ENCODE measurements around the gene REPS2. TPM values are rescaled to one million over a fixed set of nuclear protein-coding genes. Genes with fewer than 3 reads are reported as not detected.

REPS2 gene
- total RNA-seq, 2 experiments from 2014 or later, result 0.41 to 4.0 TPM

- intact Hi-C loops (cut with micrococcal nuclease; ENCODE audit: unreplicated experiment), result no loop called here
- TF ChIP-seq CTCF (conservative IDR thresholded peaks at IDR 0.05; ENCODE audit: low read length) (no peak), EZH2phosphoT487 (IDR thresholded peaks at IDR 0.05; ENCODE audit: borderline replicate concordance, low read depth, low read length) (no peak)
- Histone ChIP-seq H3K9me2 (ENCODE audit: insufficient read depth, low read length) (no peaks in the 10 kb centered on the region), H3K27ac (ENCODE audit: low read depth, low read length, poor library complexity, severe bottlenecking) (no peak overlapping the region), H2AFZ (ENCODE audit: low read length) (no peak overlapping the region), H3K79me2 (ENCODE audit: insufficient read depth, low read depth, low read length) (no peaks in the 10 kb centered on the region), H3K9me3 (ENCODE audit: low read length) (no peaks in the 10 kb centered on the region), H3K4me1 (ENCODE audit: insufficient read depth, low read length, poor library complexity, severe bottlenecking) (no peaks in the 10 kb centered on the region), H4K20me1 (ENCODE audit: insufficient read depth, low read length) (no peaks in the 10 kb centered on the region), H3K4me3 (ENCODE audit: low read depth, low read length, poor library complexity, severe bottlenecking) (no peak overlapping the region), H3K36me3 (ENCODE audit: insufficient read depth, low read length) (no peaks in the 10 kb centered on the region), H3K4me2 (ENCODE audit: low read length) (no peak overlapping the region)
- no peak for DNase-seq (ENCODE audit: low spot score)
- no TSS peak for BruUV-seq (replicated peaks)
- ChIA-PET POLR2A (interaction anchor here (1.1 kb wide), 1 partner anchor 202 kb away, joined by 4 read pairs; no protein-coding TSS in a partner anchor), CTCF (ENCODE audit: unreplicated experiment) (no interaction called here)
Observed at GRCh38 chrX:17062065-17062464, 115.6 kb downstream of the REPS2 start.

- intact Hi-C loops (cut with micrococcal nuclease; ENCODE audit: unreplicated experiment), result no loop called here
- H3K9me3 ChIP-seq (ENCODE audit: low read length), result no peaks in the 10 kb centered on the region
- no peak overlapping the region for H2AFZ ChIP-seq (ENCODE audit: low read length)
- CTCF ChIA-PET (ENCODE audit: unreplicated experiment), result no interaction called here
- H4K20me1 ChIP-seq (ENCODE audit: insufficient read depth, low read length), result no peaks in the 10 kb centered on the region
- POLR2A ChIA-PET, result no interaction called here
- TF ChIP-seq CTCF (conservative IDR thresholded peaks at IDR 0.05; ENCODE audit: low read length) (peak; percentile 22; the same call in 1 of the 2 replicates), EZH2phosphoT487 (IDR thresholded peaks at IDR 0.05; ENCODE audit: borderline replicate concordance, low read depth, low read length) (no peak)
- H3K4me3 ChIP-seq (ENCODE audit: low read depth, low read length, poor library complexity, severe bottlenecking), result no peak overlapping the region
- BruUV-seq (replicated peaks), result no TSS peak
- DNase-seq (ENCODE audit: low spot score), result no peak
- H3K27ac ChIP-seq (ENCODE audit: low read depth, low read length, poor library complexity, severe bottlenecking), result no peak overlapping the region
- no peaks in the 10 kb centered on the region for H3K4me1 ChIP-seq (ENCODE audit: insufficient read depth, low read length, poor library complexity, severe bottlenecking)
- no peaks in the 10 kb centered on the region for H3K9me2 ChIP-seq (ENCODE audit: insufficient read depth, low read length)
- H3K4me2 ChIP-seq (ENCODE audit: low read length), result no peak overlapping the region
- H3K79me2 ChIP-seq (ENCODE audit: insufficient read depth, low read depth, low read length), result no peaks in the 10 kb centered on the region
- H3K36me3 ChIP-seq (ENCODE audit: insufficient read depth, low read length), result no peaks in the 10 kb centered on the region
Observed at GRCh38 chrX:17065100-17065499, 118.6 kb downstream of the REPS2 start.

- no peak for DNase-seq (ENCODE audit: low spot score)
- Histone ChIP-seq H3K79me2 (ENCODE audit: insufficient read depth, low read depth, low read length) (no peaks in the 10 kb centered on the region), H4K20me1 (ENCODE audit: insufficient read depth, low read length) (no peaks in the 10 kb centered on the region), H3K4me2 (ENCODE audit: low read length) (no peak overlapping the region), H3K4me3 (ENCODE audit: low read depth, low read length, poor library complexity, severe bottlenecking) (no peak overlapping the region), H3K27ac (ENCODE audit: low read depth, low read length, poor library complexity, severe bottlenecking) (no peak overlapping the region), H3K4me1 (ENCODE audit: insufficient read depth, low read length, poor library complexity, severe bottlenecking) (no peaks in the 10 kb centered on the region), H3K9me2 (ENCODE audit: insufficient read depth, low read length) (no peaks in the 10 kb centered on the region), H2AFZ (ENCODE audit: low read length) (no peak overlapping the region), H3K9me3 (ENCODE audit: low read length) (no peaks in the 10 kb centered on the region), H3K36me3 (ENCODE audit: insufficient read depth, low read length) (no peaks in the 10 kb centered on the region)
- intact Hi-C loops (cut with micrococcal nuclease; ENCODE audit: unreplicated experiment), result no loop called here
- CTCF ChIA-PET (ENCODE audit: unreplicated experiment), result no interaction called here
- no TSS peak for BruUV-seq (replicated peaks)
- POLR2A ChIA-PET, result no interaction called here
- no peak for TF ChIP-seq CTCF (conservative IDR thresholded peaks at IDR 0.05; ENCODE audit: low read length)
- TF ChIP-seq EZH2phosphoT487 (IDR thresholded peaks at IDR 0.05; ENCODE audit: borderline replicate concordance, low read depth, low read length), result no peak
Observed at GRCh38 chrX:17067534-17067933, 121.1 kb downstream of the REPS2 start.
